ENCODE measurements around the gene ANKFY1. TPM values are rescaled to one million over a fixed set of nuclear protein-coding genes. Genes with fewer than 3 reads are reported as not detected.

The ANKFY1 gene
- total and polyA plus RNA-seq, 5 donors from 2014 or later, result 9.9 to 61.0 (median 11.3) TPM

DNA sequence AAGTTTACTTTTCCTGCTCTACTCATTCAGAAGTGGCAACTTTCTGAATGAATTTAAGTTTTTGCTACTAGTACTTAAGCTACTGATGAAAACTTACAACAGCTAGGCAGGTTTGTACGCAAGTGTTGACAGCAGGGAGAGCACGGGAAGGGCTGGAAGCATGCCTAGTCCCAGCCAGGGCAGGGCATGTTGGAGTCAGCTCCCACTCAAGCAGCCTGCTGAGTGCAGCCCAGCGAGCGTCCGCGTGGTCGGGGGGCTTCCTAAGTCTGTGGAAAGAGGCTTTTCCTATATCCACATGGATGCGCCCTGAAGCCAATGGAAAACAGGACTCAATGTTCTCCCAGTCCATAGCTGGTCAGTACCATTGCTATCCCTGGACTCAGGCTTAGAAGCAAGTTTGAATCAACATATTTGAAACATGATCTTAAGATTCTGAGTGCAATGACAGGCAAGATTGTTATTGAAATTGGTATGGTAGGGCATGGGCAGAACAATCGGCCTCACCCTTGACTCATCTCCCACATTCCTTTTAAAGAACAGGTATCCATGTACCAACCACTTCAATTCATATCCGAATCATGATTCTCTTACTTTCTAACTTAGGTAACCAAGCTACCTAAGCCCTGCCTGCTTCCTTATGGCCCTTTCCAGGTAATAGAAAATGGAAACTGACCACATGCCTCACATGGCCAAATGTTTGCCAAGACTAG is 98.3 kb downstream of the ANKFY1 start:
- H3K27ac ChIP-seq (ENCODE audit: insufficient read depth, low read length, poor library complexity, severe bottlenecking), result no peak overlapping the region
- peaks cover 3% of the 10 kb centered on the region for H3K4me1 ChIP-seq (ENCODE audit: control insufficient read depth, insufficient read depth, low read length, poor library complexity, severe bottlenecking)
- Mint-ChIP-seq H3K4me1 (peaks cover 0 to 15% (median 7%) of the 10 kb centered on the region in 4 donors), H3K27ac (no peak overlapping the region), H3K4me3 (no peak overlapping the region), H3K9me3 (no peaks in the 10 kb centered on the region), H3K36me3 (peaks cover 53% of the 10 kb centered on the region), H3K27me3 (no peaks in the 10 kb centered on the region)
- H3K9me3 ChIP-seq (ENCODE audit: control insufficient read depth in 2 of 2, low read length in 2 of 2), result no peaks in the 10 kb centered on the region
- DNase-seq (no peak), ATAC-seq (ENCODE audit: low read depth in 2 of 2) (no peak)
- H3K27me3 ChIP-seq (ENCODE audit: control insufficient read depth, insufficient read depth, low read length), result no peaks in the 10 kb centered on the region
- H3K4me3 ChIP-seq (ENCODE audit: low read depth, low read length), result no peak overlapping the region
- peaks cover 63% of the 10 kb centered on the region for H3K36me3 ChIP-seq (ENCODE audit: control insufficient read depth, insufficient read depth, low read length)

GRCh38 chr17:4163951-4164350 is 99.8 kb downstream of the ANKFY1 start:
- DNase-seq (no peak), ATAC-seq (ENCODE audit: low read depth in 2 of 2) (no peak)
- no peaks in the 10 kb centered on the region for H3K9me3 Mint-ChIP-seq
- Histone ChIP-seq H3K4me1 (ENCODE audit: control insufficient read depth, insufficient read depth, low read length, poor library complexity, severe bottlenecking) (peaks cover 3% of the 10 kb centered on the region), H3K4me3 (ENCODE audit: low read depth, low read length) (no peak overlapping the region), H3K27ac (ENCODE audit: insufficient read depth, low read length, poor library complexity, severe bottlenecking) (no peak overlapping the region), H3K36me3 (ENCODE audit: control insufficient read depth, insufficient read depth, low read length) (peaks cover 48% of the 10 kb centered on the region), H3K9me3 (ENCODE audit: control insufficient read depth in 2 of 2, low read length in 2 of 2) (no peaks in the 10 kb centered on the region), H3K27me3 (ENCODE audit: control insufficient read depth, insufficient read depth, low read length) (no peaks in the 10 kb centered on the region)
- H3K4me1 Mint-ChIP-seq, result peaks cover 0 to 13% (median 9%) of the 10 kb centered on the region in 4 donors
- peak overlapping the region in 1 of 3 donors; percentile 36 for H3K27ac Mint-ChIP-seq
- H3K27me3 Mint-ChIP-seq, result no peaks in the 10 kb centered on the region
- H3K4me3 Mint-ChIP-seq, result no peak overlapping the region
- peaks cover 44% of the 10 kb centered on the region for H3K36me3 Mint-ChIP-seq

- Mint-ChIP-seq H3K27ac (peak overlapping the region in 1 of 3 donors; percentile 67), H3K27me3 (no peaks in the 10 kb centered on the region), H3K36me3 (peaks cover 51% of the 10 kb centered on the region), H3K4me1 (peaks cover 0 to 13% (median 9%) of the 10 kb centered on the region in 4 donors), H3K9me3 (no peaks in the 10 kb centered on the region), H3K4me3 (no peak overlapping the region)
- peaks cover 3% of the 10 kb centered on the region for H3K4me1 ChIP-seq (ENCODE audit: control insufficient read depth, insufficient read depth, low read length, poor library complexity, severe bottlenecking)
- no peak for ATAC-seq (ENCODE audit: low read depth in 2 of 2)
- H3K27me3 ChIP-seq (ENCODE audit: control insufficient read depth, insufficient read depth, low read length), result no peaks in the 10 kb centered on the region
- no peak overlapping the region for H3K4me3 ChIP-seq (ENCODE audit: low read depth, low read length)
- H3K36me3 ChIP-seq (ENCODE audit: control insufficient read depth, insufficient read depth, low read length), result peaks cover 38% of the 10 kb centered on the region
- DNase-seq, result no peak
- H3K9me3 ChIP-seq (ENCODE audit: control insufficient read depth in 2 of 2, low read length in 2 of 2), result no peaks in the 10 kb centered on the region
- no peak overlapping the region for H3K27ac ChIP-seq (ENCODE audit: insufficient read depth, low read length, poor library complexity, severe bottlenecking)
Observed at GRCh38 chr17:4162775-4163466, 100.9 kb downstream of the ANKFY1 start.

DNA sequence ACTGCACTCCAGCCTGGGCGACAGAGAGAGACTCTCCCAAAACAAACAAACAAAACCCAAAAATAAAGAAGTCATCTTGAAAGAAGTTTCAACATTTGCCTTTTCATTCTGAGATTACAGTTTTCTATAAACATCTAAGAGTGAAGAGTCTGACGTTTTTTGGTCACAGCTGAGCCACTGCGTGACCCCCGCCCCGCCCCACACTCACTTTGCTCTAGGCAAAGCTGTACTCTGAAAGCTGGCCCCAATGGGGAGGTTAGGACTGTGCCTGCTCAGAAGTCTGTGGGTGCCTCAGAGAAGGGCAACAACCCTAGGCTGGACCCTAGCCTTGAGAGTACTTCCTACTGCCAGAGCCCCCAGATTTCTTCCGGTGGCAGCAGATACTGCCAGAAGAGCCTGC is 101.5 kb downstream of the ANKFY1 start:
- Mint-ChIP-seq H3K4me1 (peaks cover 0 to 12% (median 9%) of the 10 kb centered on the region in 4 donors), H3K9me3 (no peaks in the 10 kb centered on the region), H3K27me3 (no peaks in the 10 kb centered on the region), H3K4me3 (no peak overlapping the region), H3K36me3 (peaks cover 45% of the 10 kb centered on the region), H3K27ac (peak overlapping the region in 1 of 3 donors; percentile 67)
- Histone ChIP-seq H3K4me1 (ENCODE audit: control insufficient read depth, insufficient read depth, low read length, poor library complexity, severe bottlenecking) (peaks cover 3% of the 10 kb centered on the region), H3K27ac (ENCODE audit: insufficient read depth, low read length, poor library complexity, severe bottlenecking) (no peak overlapping the region), H3K36me3 (ENCODE audit: control insufficient read depth, insufficient read depth, low read length) (peaks cover 34% of the 10 kb centered on the region), H3K9me3 (ENCODE audit: control insufficient read depth in 2 of 2, low read length in 2 of 2) (no peaks in the 10 kb centered on the region), H3K27me3 (ENCODE audit: control insufficient read depth, insufficient read depth, low read length) (no peaks in the 10 kb centered on the region), H3K4me3 (ENCODE audit: low read depth, low read length) (no peak overlapping the region)
- ATAC-seq (ENCODE audit: low read depth in 2 of 2) (no peak), DNase-seq (no peak)

GRCh38 chr17:4161967-4162305 is 101.8 kb downstream of the ANKFY1 start:
- H3K36me3 Mint-ChIP-seq, result peaks cover 41% of the 10 kb centered on the region
- no peaks in the 10 kb centered on the region for H3K9me3 Mint-ChIP-seq
- H3K4me3 Mint-ChIP-seq, result no peak overlapping the region
- H3K9me3 ChIP-seq (ENCODE audit: control insufficient read depth in 2 of 2, low read length in 2 of 2), result no peaks in the 10 kb centered on the region
- no peak overlapping the region for H3K4me3 ChIP-seq (ENCODE audit: low read depth, low read length)
- no peak for DNase-seq
- H3K27ac Mint-ChIP-seq, result peak overlapping the region; percentile 67 to 95 (median 83)
- peaks cover 3% of the 10 kb centered on the region for H3K4me1 ChIP-seq (ENCODE audit: control insufficient read depth, insufficient read depth, low read length, poor library complexity, severe bottlenecking)
- no peaks in the 10 kb centered on the region for H3K27me3 ChIP-seq (ENCODE audit: control insufficient read depth, insufficient read depth, low read length)
- ATAC-seq (ENCODE audit: low read depth in 2 of 2), result no peak
- H3K27me3 Mint-ChIP-seq, result no peaks in the 10 kb centered on the region
- no peak overlapping the region for H3K27ac ChIP-seq (ENCODE audit: insufficient read depth, low read length, poor library complexity, severe bottlenecking)
- peaks cover 0 to 12% (median 9%) of the 10 kb centered on the region in 4 donors for H3K4me1 Mint-ChIP-seq
- H3K36me3 ChIP-seq (ENCODE audit: control insufficient read depth, insufficient read depth, low read length), result peaks cover 32% of the 10 kb centered on the region

DNA sequence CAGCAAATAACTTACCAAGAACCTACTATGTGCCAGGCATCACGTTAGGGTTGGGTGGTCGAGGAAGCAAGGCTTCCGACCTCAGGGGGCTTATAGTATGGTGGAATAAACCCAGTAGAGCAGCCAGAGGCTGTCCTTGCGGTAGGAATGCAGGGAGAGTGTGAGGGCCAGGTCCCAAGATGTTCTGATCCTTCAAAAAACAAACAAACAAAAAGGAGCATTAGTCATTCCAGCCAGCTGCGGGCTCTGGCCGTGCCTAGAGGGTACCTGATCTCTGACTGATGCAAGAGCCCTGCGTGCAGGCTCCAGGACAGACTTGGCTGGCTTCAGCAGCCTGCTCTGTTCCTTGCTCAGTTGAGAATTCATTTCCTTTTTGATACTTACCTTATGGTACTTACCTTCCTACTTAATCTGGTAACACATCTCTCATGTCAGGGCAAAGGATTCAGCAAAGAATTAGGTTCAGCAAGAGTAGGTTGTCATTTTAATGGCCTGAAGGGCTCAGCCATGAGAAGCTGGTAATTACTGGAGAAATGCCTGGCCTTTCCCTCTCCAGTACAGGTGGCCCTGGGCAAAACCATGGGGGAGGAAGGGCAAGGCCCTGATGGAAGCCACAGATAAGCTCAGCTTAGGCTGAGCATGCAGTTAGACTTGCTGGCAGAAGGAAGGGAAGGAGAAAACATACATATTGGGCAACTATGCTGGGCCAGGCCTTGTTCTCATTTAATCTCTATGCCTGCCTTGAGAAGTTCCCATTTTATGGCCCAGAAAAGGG is 102.4 kb downstream of the ANKFY1 start:
- ATAC-seq (ENCODE audit: low read depth in 2 of 2) (no peak), DNase-seq (peak in 1 of 3 donors; percentile 35)
- H3K27me3 Mint-ChIP-seq, result no peaks in the 10 kb centered on the region
- Histone ChIP-seq H3K27ac (ENCODE audit: insufficient read depth, low read length, poor library complexity, severe bottlenecking) (no peak overlapping the region), H3K27me3 (ENCODE audit: control insufficient read depth, insufficient read depth, low read length) (no peaks in the 10 kb centered on the region), H3K36me3 (ENCODE audit: control insufficient read depth, insufficient read depth, low read length) (peaks cover 27% of the 10 kb centered on the region), H3K9me3 (ENCODE audit: control insufficient read depth in 2 of 2, low read length in 2 of 2) (no peaks in the 10 kb centered on the region), H3K4me1 (ENCODE audit: control insufficient read depth, insufficient read depth, low read length, poor library complexity, severe bottlenecking) (peaks cover 3% of the 10 kb centered on the region), H3K4me3 (ENCODE audit: low read depth, low read length) (no peak overlapping the region)
- peak overlapping the region; percentile 67 to 95 (median 83) for H3K27ac Mint-ChIP-seq
- H3K36me3 Mint-ChIP-seq, result peaks cover 37% of the 10 kb centered on the region
- no peaks in the 10 kb centered on the region for H3K9me3 Mint-ChIP-seq
- no peak overlapping the region for H3K4me3 Mint-ChIP-seq
- H3K4me1 Mint-ChIP-seq, result peaks cover 0 to 12% (median 9%) of the 10 kb centered on the region in 4 donors

DNA sequence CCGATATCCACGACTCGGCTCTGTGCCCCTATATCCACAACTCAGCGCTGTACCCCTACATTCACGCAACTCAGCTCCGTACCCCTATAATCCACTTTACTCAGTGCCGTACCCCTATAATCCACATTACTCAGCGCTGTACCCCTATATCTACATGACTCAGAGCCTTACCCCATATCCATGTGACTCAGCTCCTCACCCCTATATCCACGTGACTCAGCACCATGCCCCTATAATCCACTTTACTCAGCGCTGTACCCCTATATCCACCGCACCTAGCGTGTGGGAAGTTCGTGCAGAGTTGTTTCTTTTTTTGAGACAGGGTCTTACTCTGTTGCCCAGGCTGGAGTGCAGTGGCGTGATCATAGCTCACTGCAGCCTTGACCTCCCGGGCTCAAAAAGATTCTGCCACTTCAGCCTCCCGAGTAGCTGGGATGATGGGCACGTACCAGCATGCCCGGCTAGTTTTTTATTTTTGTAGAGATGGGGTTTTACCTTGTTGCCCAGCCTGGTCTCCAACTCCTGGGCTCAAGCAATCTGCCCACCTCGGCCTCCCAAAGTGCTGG is 103.4 kb downstream of the ANKFY1 start:
- no peaks in the 10 kb centered on the region for H3K9me3 Mint-ChIP-seq
- Histone ChIP-seq H3K4me3 (ENCODE audit: low read depth, low read length) (no peak overlapping the region), H3K4me1 (ENCODE audit: control insufficient read depth, insufficient read depth, low read length, poor library complexity, severe bottlenecking) (peaks cover 3% of the 10 kb centered on the region), H3K9me3 (ENCODE audit: control insufficient read depth in 2 of 2, low read length in 2 of 2) (no peaks in the 10 kb centered on the region), H3K36me3 (ENCODE audit: control insufficient read depth, insufficient read depth, low read length) (peaks cover 22% of the 10 kb centered on the region), H3K27me3 (ENCODE audit: control insufficient read depth, insufficient read depth, low read length) (no peaks in the 10 kb centered on the region), H3K27ac (ENCODE audit: insufficient read depth, low read length, poor library complexity, severe bottlenecking) (no peak overlapping the region)
- no peaks in the 10 kb centered on the region for H3K27me3 Mint-ChIP-seq
- peaks cover 0 to 12% (median 9%) of the 10 kb centered on the region in 4 donors for H3K4me1 Mint-ChIP-seq
- ATAC-seq (ENCODE audit: low read depth in 2 of 2) (no peak), DNase-seq (no peak)
- H3K27ac Mint-ChIP-seq, result peak overlapping the region in 1 of 3 donors; percentile 7
- no peak overlapping the region for H3K4me3 Mint-ChIP-seq
- H3K36me3 Mint-ChIP-seq, result peaks cover 33% of the 10 kb centered on the region

Data from CD4-positive, CD25-positive, alpha-beta regulatory T cell (primary cell).